Neural progenitor cell (in vitro differentiated cells): Measurements from ENCODE around the gene ANO8.

ENCODE experiments used
- CTCF ChIP-seq: fragments of 200-600 bp; sonication (generic); IDR thresholded peaks from 2 replicates; pipeline ENCODE4 v1.5.1; 2017; ENCODE audit warnings: antibody characterized with exemption, mild to moderate bottlenecking
- EZH2phosphoT487 ChIP-seq: fragments of 200-600 bp; sonication (generic); IDR thresholded peaks from 2 replicates; pipeline ENCODE4 v1.6.1; 2017; ENCODE audit warnings: antibody characterized with exemption

DNA sequence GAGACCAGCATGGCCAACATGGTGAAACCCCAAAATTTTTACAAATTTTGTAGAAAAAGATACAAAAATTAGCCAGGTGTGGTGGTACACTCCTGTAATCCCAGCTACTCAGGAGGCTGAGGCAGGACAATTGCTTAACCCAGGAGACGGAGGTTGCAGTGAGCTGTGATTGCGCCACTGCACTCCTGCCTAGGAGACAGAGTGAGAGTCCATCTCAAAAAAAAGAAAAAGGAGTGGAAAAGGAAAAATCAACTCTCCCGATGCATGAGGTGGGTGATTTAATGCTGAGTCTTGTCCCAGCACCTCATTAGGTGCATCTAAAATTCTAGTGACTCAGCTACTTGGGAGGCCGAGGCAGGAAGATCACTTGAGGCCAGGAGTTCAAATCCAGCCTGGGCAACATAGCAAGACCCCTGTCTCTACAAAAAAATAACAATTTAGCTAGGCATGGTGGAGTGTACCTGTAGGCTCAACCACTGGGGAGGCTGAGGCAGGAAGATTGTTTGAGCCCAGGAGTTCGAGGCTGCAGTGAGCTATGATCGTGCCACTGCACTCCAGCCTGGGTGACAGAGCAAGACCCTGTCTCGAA is 22.5 kb upstream of the ANO8 start:
- TF ChIP-seq EZH2phosphoT487 (no peak), CTCF (no peak)
